Dedifferentiated amniotic fluid mesenchymal stem cell (primary cell): ENCODE measurements around the gene VWA8.
"Not testable (repeated sequence)": the region's sequence is repeated elsewhere in the genome, so short reads cannot be mapped to it uniquely, and the experiment has no call there.

Experiments used
- DNase-seq: peaks from one replicate; pipeline ENCODE4 v3.0.0-alpha.2; 2016; ENCODE audit errors: extremely low spot score

VWA8 gene

DNA sequence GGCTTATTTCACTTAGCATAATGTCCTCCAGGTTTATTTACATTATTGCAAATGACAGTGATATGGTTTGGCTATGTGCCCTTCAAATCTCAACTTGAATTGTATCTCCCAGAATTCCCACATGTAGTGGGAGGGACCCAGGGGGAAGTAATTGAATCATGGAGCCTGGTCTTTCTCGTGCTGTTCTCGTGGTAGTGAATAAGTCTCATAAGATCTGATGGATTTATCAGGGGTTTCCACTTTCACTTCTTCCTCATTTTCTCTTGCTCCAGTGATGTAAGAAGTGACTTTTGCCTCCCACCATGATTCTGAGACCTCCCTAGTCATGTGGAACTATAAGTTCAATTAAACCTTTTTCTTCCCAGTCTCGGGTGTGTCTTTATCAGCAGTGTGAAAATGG, 109.6 kb downstream of the VWA8 start:
- DNase-seq = no peak

DNA sequence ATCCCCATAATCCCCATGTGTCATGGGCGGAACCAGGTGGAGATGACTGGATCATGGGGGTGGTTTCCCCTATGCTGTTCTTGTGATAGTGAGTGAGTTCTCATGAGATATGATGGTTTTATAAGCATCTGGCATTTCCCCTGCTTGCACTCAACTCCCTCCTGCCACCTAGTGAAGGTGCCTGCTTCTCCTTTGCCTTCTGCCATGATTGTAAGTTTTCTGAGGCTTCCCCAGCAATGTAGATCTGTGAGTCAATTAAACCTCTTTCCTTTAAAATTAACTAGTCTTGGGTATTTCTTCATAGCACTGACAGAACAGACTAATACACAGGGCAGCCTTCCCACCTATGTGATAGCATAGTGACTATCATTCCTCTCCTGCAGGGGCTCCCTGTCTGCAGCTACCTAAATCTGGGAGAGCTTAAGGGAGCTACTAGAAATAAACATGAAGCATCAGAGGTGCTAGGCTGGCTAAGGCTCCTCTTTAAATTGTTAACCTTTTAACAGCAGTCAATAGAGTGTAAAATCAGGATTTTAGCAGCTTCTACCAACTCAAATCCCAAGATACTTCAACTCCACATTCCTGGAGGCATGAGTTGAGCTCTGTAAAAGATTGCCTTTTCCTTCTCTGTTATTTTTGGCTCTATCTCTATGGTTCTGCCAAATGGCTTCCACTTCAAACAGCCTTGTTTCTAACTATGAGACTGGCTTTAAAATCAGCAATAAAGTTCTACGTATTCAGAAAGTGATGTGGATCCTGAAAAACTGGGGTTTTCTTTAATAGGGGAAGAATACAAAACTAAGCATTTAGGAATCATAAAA, 112.3 kb downstream of the VWA8 start:
- peak; percentile 26 for DNase-seq

DNA sequence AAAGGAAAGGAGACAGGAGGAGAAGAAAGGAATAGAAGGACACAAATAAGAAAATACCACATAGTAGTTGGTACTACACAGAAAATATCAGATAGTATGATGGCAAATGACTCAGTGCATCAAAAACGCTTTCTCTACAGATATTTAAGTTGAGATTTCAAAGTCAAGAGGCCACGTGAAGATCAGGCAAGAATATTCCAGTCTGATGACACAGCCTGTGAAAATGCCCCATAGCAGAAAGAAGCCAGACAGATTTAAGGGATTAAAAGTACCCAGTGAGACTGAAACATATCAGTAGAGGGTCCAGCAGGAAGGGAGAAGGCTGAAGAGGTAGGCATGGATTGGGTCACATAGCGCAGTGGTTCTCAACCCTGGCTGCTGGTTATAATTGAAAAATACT, 113.7 kb downstream of the VWA8 start:
- DNase-seq = no peak

DNA sequence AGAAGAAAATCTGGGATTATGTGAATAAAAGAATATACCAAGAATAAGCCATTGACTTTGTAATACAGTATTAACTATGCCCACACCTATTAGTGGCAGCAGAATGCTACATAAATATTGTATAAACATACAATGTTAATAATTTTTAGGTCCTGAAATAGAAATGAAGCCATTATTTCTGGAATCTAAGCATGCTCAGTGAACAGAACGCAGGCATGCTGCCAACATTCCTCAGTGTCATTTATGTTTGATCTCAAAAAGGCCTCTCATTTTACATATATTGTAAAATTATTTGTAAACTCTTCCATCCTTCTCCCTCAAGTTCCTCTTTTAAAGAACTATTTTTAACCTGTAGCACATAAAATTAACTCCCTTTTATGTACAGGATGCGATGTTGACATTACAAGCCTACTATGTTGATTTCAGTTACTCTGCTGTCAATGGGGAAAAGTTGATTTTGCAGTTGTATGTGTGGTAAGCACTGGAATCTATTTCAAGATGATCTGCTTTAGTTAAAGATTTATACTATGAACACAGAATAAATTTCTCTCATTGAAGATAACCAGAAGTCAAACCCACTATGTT, 118.8 kb downstream of the VWA8 start:
- DNase-seq = peak; percentile 34

DNA sequence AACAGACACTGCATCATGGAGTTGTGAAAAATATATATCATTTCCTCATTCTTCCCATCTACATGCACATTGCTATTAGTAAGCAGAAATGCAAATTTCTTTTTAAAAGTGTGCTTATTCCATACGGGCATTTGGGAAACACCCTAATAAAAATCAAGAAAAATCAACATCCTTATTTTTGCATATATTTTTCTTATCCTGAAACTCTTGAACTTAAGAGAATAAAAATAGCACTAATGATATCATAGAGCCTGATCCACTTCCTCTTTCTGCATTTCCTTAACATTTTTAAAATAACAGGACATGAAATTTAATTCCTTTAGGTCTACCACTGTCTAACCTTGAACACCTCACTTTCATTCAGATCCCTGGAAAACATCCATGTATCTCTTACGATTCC, 123.3 kb downstream of the VWA8 start:
- no peak for DNase-seq

DNA sequence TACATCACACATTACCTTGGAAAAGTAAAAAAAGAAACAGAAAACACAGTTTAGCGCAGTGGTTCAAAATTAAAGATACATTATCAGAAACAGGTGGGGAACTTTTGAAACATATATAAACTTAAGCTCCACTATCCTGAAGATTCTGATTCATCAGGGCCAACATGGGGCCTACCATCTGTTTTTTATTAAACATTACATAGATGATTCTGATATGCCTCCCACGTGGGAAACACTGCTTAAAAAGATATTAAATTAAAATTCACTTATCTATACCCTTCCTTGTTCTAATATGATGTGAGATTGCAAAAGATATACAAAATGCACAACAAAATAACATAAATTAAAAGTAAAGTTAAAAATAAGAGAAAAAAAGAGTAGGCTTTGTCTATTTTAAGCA, 125.0 kb downstream of the VWA8 start:
- DNase-seq = peak; percentile 54

DNA sequence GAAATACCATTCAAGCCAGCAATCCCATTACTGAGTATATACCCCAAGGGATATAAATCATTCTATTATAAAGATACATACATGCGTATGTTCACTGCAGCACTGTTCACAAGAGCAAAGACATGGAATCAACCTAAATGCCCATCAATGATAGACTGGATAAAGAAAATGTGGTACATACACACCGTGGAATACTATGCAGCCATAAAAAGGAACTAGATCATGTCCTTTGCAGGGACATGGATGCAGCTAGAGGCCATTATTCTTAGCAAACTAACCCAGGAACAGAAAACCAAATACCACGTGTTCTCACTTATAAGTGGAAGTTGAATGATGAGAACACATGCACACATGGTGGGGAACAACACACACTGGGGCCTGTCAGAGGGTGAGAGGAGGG, 126.2 kb downstream of the VWA8 start:
- DNase-seq = not testable (repeated sequence)

DNA sequence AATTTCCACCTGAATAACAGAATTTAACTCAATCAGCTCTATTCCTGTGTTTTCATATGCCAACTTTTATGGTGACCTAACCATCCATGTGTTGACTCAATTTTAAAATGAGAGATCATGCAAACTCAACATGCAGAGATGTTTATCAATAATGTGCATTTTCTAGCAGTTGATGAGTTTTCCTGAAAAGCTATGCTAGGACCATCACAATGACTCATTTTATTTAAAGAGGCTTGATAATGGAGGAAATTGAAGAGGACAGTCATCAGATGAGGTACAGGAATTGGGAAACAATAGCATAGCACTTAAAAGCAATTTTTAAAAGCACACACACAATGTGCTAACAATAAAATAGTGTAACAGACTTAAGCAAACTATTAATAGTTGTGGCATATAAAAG, 127.1 kb downstream of the VWA8 start:
- no peak for DNase-seq

DNA sequence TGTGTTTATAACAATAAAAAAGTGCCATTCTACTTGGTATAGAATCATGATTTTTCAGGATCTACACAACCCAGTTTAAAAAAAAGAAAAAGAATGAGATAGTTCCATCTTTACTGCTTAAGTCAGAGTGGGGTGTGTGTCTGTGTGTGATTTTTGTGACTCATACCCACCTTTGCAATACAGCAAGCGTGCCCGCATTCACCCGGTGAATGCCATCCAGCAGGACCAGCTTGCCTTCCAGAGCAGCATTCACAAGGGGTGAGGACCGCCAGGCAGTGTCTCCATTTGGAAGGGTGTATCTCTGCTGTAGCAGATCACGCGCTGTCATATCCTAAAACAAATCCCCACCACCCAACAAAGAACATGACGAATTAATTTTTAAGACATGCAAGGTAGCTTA, 127.7 kb downstream of the VWA8 start:
- no peak for DNase-seq

DNA sequence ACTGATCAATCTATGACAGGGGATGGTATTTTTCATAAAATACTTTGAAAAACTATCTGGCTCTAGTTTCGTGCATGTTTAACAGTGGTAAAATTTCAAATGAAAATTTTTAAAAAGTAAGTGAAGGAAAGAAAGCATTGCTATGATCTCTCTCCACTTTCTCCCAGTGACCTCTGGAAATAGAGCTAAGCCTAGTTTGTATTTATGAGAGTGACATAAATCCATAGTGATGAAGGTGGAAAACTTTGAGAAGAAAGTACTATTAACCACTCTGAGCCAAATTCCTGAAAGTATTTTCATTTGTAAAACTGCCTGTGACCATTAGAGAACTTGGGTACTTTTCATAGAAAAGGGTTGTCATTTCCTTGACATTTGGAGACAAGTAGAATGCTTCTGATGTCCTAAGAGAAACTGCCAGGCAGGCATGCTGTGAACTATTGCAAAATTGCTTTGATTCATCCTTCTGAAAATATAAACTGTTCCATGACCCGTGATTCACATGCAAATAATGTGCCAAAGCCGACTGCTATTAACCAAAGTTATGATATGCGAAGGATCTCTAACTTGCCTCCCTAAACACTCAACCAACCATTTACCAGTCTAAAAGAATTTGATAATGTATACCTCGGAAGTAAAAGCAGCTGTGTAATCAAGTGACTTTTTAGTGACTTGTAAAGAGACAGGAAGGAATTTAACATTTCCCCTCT, 133.2 kb downstream of the VWA8 start:
- DNase-seq = peak; percentile 74

DNA sequence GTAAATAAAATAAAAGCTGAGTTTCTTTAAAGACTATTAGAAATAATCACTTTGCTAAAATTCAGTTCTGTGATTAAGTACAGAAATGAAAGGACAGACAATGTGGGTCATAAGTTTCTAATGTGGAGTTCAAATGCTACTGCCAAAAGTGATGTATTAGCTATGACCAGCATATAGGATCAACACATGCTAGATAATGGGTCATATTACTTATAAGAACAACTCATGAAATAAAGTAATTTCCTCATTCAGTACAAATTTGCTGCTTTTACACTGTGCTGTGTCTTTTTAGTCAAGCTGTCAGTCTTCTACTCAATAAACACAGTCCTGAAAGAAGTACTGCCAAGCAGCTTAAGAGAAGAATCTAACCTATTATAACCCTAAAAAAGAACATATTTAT, 135.2 kb downstream of the VWA8 start:
- no peak for DNase-seq

DNA sequence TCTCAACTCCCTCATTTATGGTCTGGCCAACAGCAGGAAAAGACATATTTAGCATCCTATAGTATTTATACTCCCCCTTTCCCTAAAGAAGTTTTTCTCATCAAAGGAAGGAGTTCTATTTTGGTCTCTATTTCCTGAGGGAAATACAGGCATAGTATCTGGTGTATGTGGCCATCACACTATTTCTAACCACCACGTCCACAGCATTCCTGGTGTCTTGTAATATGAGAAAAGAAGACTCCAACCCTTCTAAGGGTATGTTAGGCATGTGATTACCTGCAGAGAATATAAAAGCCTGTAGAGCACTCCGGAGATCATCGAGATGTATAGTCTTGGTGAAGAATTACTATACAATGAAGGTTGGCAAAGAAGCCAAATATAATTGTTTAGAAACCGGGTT, 137.4 kb downstream of the VWA8 start:
- no peak for DNase-seq

DNA sequence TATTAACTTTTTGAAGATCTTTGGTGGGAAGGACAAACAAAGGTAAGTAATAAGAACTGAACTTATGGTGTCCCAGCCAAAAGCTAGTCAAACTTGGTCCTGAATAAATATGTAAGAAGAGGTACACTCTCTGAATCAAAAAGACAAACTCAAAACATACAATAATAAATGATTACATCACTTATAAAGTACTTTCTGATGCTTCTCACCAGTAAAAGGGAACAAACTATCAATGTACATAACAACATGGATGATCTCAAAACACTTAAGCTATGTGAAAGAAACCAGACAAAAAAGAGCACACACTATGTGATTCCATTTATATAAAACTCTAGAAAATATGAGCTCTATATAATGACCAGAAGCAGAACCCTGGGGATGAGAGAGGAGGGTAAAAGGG, 138.3 kb downstream of the VWA8 start:
- no peak for DNase-seq

DNA sequence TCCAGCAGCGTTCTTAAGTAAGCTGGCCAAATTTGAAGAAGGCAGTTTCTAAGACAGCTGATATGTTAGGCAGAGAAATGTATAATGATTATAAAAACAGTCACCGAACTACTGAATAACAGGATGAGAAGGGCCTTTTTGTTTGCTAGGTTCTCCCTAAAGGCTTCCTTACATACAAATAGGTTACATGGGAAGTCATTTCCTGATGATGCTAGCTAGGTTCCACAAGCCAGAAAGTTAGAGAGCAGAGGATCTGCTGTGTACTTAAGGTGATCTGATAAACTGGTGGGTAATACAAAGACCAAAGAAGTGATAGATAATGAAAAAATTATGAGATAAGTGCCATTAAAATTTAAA, 139.7 kb downstream of the VWA8 start:
- no peak for DNase-seq

DNA sequence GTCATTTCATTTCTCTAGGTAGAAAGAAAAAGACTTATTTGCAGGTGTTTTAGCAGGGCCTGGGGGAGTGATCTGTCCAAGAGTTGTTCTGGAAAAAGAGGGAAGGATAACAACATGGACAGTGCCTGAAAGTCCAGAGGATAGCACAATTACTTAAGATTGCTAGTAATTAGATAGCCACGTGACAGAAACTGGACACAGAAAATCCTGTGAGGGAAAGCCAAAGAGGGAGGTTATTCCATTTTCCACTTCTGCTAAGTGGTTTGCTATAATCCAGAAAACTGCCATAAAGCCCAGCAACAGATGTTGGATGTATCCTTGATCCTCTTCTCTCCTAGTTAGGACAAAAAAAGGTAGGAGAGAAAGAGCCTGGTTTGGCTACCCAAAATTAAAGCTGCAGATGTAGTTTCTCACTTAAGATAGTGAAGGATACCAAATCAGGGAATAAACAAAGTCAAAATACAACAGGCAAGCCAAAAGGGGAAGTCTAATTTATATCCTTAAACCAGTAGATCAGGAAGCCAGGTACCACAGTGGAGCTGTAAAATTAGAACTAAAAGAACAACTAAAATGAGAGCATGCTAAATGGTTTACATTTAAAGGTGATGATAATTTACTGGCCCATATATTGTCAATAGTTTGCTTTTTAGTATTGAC, 140.2 kb downstream of the VWA8 start:
- DNase-seq = no peak

DNA sequence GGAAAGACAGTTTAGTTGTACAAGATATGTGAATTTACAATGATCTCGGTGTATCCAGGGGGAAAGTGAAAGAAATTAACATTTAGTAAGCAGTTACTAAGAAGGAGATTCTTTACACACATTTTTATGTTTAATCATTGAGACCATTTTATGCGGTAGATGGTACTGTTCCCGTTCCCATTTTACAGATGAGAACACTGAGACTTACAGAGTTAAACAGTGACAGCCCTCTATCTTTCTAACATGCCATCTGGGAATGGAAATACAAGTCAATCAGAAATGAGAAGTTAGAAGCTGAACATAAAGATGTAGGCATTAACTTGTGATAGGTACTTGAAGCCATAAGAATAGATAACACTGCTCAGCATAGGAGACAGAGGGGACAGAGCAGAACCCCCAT, 144.9 kb downstream of the VWA8 start:
- no peak for DNase-seq

DNA sequence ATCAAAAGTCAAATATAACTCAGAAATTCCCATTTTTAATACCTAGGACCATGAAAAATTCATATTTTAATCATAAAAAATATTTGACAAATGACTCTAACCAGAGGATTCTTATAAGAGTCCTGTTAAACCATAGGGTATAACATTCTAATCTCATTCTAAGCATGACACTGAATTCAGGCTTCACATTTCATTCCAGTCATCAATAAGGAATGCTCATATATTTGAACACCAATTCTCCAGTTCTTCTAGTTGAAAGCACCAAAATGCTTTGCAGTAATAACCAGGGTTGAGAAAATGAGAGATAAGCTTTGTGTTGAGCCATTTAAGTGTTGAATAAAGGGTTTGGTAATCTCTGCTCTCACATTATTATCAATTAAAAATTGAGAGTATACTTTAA, 147.5 kb downstream of the VWA8 start:
- DNase-seq = peak; percentile 30

DNA sequence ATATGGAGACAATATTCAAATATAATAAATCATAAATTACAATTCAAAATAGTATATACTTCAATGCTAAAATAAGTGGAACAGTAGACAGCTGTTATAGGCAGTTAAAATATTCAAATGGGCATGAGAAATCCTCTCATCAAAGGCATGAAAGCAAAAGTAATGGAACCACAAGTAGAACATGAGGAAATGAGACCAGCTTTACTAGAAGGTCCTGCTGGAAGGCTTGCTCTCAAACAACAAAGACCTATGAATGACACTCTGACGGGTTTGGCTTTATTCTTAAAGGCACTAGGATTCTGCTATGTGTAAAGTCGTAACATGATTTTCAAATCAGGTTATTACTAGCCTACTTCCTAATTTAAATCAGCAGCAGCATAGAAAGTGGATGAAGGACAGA, 148.1 kb downstream of the VWA8 start:
- DNase-seq = no peak

DNA sequence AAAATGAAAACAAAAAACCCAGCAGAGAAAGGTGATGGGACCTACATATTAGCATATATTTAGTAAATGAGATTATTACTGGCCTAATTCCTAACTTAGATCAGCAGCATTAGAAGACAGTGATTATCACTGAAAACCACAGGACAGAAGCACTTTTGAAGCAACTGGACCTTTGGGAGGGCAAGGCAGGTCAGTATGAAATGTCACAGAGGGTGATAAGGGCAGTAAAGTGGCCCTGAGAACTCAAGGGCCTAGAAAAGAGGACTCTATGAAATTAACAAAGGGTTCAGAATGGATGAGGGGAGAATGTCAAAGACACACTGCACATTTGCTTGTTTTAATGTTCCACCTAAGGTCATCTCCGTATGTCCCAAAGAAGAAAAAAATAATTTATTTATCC, 148.7 kb downstream of the VWA8 start:
- no peak for DNase-seq

DNA sequence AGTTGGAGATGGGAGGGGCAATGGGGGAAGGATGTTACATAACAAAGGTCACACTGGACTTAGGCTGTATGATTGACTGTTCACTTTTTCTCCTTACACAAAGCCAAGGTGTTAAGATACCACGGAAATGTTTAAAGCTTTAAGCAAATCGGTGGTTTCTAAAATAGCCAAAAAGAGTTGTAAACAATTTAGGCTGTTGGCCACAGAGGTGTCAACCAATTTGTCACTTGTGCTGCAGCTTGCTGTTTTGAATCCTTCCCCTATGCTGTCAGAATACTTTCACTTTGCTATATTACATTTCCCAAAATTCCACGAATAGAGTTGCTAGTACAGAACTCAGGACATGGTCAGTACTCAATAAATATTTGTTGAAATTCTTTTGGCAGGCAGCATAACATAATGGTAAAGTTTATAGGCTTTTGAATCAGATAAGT, 149.3 kb downstream of the VWA8 start:
- no peak for DNase-seq

DNA sequence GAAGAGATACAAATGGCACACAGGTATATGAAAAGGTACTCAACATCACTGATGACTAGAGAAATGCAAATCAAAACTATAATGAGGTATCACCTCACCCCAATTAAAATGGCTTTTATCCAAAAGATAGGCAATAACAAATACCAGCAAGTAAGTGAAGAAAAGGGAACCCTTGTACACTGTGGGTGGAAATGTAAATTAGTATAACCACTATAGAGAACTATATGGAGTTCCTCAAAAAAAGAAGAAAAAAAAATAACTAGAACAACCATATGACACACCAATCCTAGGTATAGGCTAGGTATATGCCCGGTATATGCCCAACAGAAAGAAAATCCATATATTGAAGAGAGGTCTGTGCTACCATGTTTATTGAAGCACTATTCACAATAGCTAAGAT, 150.9 kb downstream of the VWA8 start:
- no peak for DNase-seq

DNA sequence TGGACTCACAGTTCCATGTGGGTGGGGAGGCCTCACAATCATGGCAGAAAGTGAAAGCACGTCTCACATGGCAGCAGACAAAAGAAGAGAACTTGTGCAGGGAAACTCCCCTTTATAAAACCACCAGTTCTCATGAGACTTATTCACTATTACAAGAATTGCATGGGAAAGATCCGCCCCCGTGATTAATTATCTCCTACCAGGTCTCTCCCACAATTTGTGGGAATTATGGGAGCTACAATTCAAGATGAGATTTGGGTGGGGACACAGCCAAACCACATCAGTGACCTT, 157.5 kb downstream of the VWA8 start:
- DNase-seq = not testable (repeated sequence)
